Astrocyte (in vitro differentiated cells and primary cell): Measurements from ENCODE around the gene PIK3R3. TPM values are rescaled to one million over a fixed set of nuclear protein-coding genes. Genes with fewer than 3 reads are reported as not detected.

Experiments used
- DNase-seq: peaks from one replicate; pipeline ENCODE4 v3.0.0-alpha.2; 2010; ENCODE audit warnings: low read depth
- FAIRE-seq: peaks from 2 replicates; lab custom pipeline; 2011; peaks lifted over from hg19 to GRCh38; lab: Jason Lieb, UNC
- H2AFZ ChIP-seq: 2 replicates; pipeline ENCODE4 v1.6.0; 2012; ENCODE audit warnings: low read depth, low read length, inconsistent platforms
- H3K27ac ChIP-seq: 2 replicates; pipeline ENCODE4 v1.5.1; 2011; ENCODE audit warnings: low read depth, low read length, inconsistent platforms
- H3K27me3 ChIP-seq: 2 replicates; pipeline ENCODE4 v1.6.0; 2011; ENCODE audit warnings: low read length, inconsistent platforms; ENCODE audit not compliant: insufficient read depth
- H3K36me3 ChIP-seq: 2 replicates; pipeline ENCODE4 v1.5.1; 2011; ENCODE audit warnings: low read length, inconsistent platforms; ENCODE audit not compliant: insufficient read depth
- H3K4me1 ChIP-seq: 2 replicates; pipeline ENCODE4 v1.5.1; 2011; ENCODE audit warnings: low read length, inconsistent platforms; ENCODE audit not compliant: insufficient read depth
- H3K4me2 ChIP-seq: 2 replicates; pipeline ENCODE4 v1.6.0; 2012; ENCODE audit warnings: low read length, inconsistent platforms
- H3K4me3 ChIP-seq: 2 replicates; pipeline ENCODE4 v1.5.1; 2011; ENCODE audit warnings: low read depth, mild to moderate bottlenecking, low read length, inconsistent platforms; ENCODE audit not compliant: insufficient read depth
- H3K79me2 ChIP-seq: 2 replicates; pipeline ENCODE4 v1.6.0; 2012; ENCODE audit warnings: mild to moderate bottlenecking, low read length, inconsistent platforms; ENCODE audit not compliant: insufficient read depth
- H3K9ac ChIP-seq: 2 replicates; pipeline ENCODE4 v1.6.0; 2012; ENCODE audit warnings: mild to moderate bottlenecking, low read length, inconsistent platforms
- H3K9me3 ChIP-seq: 2 replicates; pipeline ENCODE4 v1.5.1; 2012; ENCODE audit warnings: low read depth, mild to moderate bottlenecking, low read length, inconsistent platforms; ENCODE audit not compliant: insufficient read depth
- H4K20me1 ChIP-seq: 2 replicates; pipeline ENCODE4 v1.6.0; 2012; ENCODE audit warnings: low read length, inconsistent platforms; ENCODE audit not compliant: insufficient read depth
- H3K27ac Mint-ChIP-seq: one replicate; pipeline ENCODE4 v1.8.0; 2021; ENCODE audit warnings: mild to moderate bottlenecking, mixed read lengths; ENCODE audit not compliant: unreplicated experiment
- H3K27me3 Mint-ChIP-seq: one replicate; pipeline ENCODE4 v1.8.0; 2021; ENCODE audit warnings: low read depth, mixed read lengths; ENCODE audit not compliant: unreplicated experiment
- H3K36me3 Mint-ChIP-seq: one replicate; pipeline ENCODE4 v1.8.0; 2021; ENCODE audit warnings: low read depth, mixed read lengths; ENCODE audit not compliant: unreplicated experiment
- H3K4me1 Mint-ChIP-seq: one replicate; pipeline ENCODE4 v1.8.0; 2021; ENCODE audit warnings: low read depth, mixed read lengths; ENCODE audit not compliant: unreplicated experiment
- H3K4me3 Mint-ChIP-seq: one replicate; pipeline ENCODE4 v1.8.0; 2021; ENCODE audit warnings: mild to moderate bottlenecking, moderate library complexity, mixed read lengths; ENCODE audit not compliant: unreplicated experiment
- H3K9me3 Mint-ChIP-seq: one replicate; pipeline ENCODE4 v1.8.0; 2021; ENCODE audit warnings: mild to moderate bottlenecking, mixed read lengths; ENCODE audit not compliant: unreplicated experiment
- CTCF ChIP-seq: IDR thresholded peaks from 2 replicates; pipeline ENCODE4 v1.5.1; 2011; ENCODE audit warnings: low read depth, mild to moderate bottlenecking, inconsistent platforms, low read length, moderate library complexity; ENCODE audit not compliant: insufficient read depth
- EZH2 ChIP-seq: IDR thresholded peaks from 2 replicates; pipeline ENCODE4 v1.6.1; 2012; ENCODE audit warnings: mild to moderate bottlenecking, low read length, inconsistent platforms; ENCODE audit not compliant: insufficient read depth
- total RNA-seq: library from RNA; stranded (reverse); gene quantifications from 2 replicates; pipeline ENCODE4 v1.2.1, GENCODE V29; 2021

PIK3R3 gene
- total RNA-seq, 1 donor from 2014 or later = 68.4 TPM

DNA sequence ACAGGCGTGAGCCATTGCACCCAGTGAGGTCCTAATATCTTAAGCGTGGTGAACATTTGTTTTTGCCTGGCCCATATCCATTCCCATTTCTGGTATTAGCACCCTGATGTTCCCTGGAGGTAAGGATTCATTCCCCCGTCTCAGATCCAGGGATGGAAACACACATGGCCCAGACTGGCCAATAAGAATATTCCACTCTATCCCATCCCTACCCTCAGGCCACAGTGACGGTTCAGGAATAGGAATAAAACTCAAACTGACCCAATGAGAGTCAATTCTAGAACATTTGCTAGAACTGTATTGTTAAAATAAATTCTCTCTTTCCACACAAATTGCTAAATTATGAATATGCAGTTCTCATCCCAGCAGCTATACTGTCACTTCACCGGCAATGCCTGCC, 76.1 kb downstream of the PIK3R3 start:
- Mint-ChIP-seq H3K9me3 (peaks cover 1% of the 10 kb centered on the region), H3K27ac (no peak overlapping the region), H3K27me3 (no peaks in the 10 kb centered on the region), H3K4me1 (no peaks in the 10 kb centered on the region), H3K4me3 (no peak overlapping the region), H3K36me3 (peaks cover 27% of the 10 kb centered on the region)
- peaks cover 8% of the 10 kb centered on the region for H3K36me3 ChIP-seq
- H3K27me3 ChIP-seq = no peaks in the 10 kb centered on the region
- no peak overlapping the region for H3K9ac ChIP-seq
- H3K4me3 ChIP-seq = no peak overlapping the region
- no peaks in the 10 kb centered on the region for H4K20me1 ChIP-seq
- no peaks in the 10 kb centered on the region for H3K9me3 ChIP-seq
- no peaks in the 10 kb centered on the region for H3K4me1 ChIP-seq
- no peaks in the 10 kb centered on the region for H3K79me2 ChIP-seq
- FAIRE-seq (no peak), DNase-seq (no peak)
- no peak overlapping the region for H2AFZ ChIP-seq
- H3K27ac ChIP-seq = no peak overlapping the region
- H3K4me2 ChIP-seq = no peak overlapping the region
- TF ChIP-seq EZH2 (no peak), CTCF (no peak)

DNA sequence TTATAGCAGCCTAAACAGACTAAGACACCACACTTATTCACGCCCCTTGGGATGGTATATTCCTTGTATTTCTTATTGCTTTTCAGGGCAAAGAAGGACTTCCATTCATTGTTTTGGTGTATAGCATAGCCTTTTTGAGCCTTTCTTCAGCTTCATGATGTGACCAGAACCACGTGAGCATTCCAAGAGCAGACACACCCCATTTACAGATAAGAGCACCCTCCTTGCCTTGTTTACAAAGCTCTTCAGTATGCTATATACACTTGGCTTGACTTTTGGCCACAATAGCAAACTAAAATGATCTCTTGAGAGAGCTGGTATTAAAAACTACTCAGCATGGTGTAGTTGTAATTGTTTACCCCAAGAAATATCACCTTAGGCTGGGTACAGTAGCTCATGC, 78.7 kb downstream of the PIK3R3 start:
- Histone ChIP-seq H3K9me3 (no peaks in the 10 kb centered on the region), H3K9ac (no peak overlapping the region), H3K36me3 (peaks cover 3% of the 10 kb centered on the region), H3K4me3 (no peak overlapping the region), H3K4me1 (no peaks in the 10 kb centered on the region), H3K4me2 (no peak overlapping the region), H4K20me1 (no peaks in the 10 kb centered on the region), H3K27me3 (no peaks in the 10 kb centered on the region), H3K79me2 (no peaks in the 10 kb centered on the region), H2AFZ (no peak overlapping the region), H3K27ac (no peak overlapping the region)
- no peak overlapping the region for H3K27ac Mint-ChIP-seq
- FAIRE-seq = no peak
- no peak for DNase-seq
- H3K27me3 Mint-ChIP-seq = no peaks in the 10 kb centered on the region
- H3K9me3 Mint-ChIP-seq = peaks cover 1% of the 10 kb centered on the region
- TF ChIP-seq CTCF = no peak
- TF ChIP-seq EZH2 = no peak
- H3K36me3 Mint-ChIP-seq = peaks cover 27% of the 10 kb centered on the region
- H3K4me3 Mint-ChIP-seq = no peak overlapping the region
- H3K4me1 Mint-ChIP-seq = no peaks in the 10 kb centered on the region

DNA sequence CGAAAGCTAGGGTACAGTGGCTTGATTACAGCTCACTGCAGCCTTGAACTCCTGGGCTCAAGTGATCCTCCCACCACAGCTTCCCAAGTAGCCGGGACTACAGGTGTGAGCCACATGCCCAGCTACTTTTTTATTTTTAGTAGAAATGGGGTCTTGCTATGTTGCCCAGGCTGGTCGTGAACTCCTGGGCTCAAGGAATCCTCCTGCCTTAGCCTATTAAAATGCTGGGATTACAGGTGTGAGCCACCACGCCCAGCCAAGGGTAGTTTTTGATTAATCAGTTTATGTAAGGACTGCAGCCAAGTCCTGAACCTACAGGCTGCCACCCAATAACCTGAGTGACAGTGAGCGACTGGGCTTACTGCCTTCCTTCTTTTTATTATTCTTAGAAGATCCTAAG, 88.3 kb downstream of the PIK3R3 start:
- H3K4me1 Mint-ChIP-seq = peaks cover 26% of the 10 kb centered on the region
- Histone ChIP-seq H3K9me3 (no peaks in the 10 kb centered on the region), H3K27me3 (no peaks in the 10 kb centered on the region), H2AFZ (no peak overlapping the region), H3K4me2 (no peak overlapping the region), H4K20me1 (no peaks in the 10 kb centered on the region), H3K4me3 (no peak overlapping the region), H3K79me2 (no peaks in the 10 kb centered on the region), H3K4me1 (no peaks in the 10 kb centered on the region), H3K9ac (no peak overlapping the region), H3K27ac (no peak overlapping the region), H3K36me3 (no peaks in the 10 kb centered on the region)
- H3K36me3 Mint-ChIP-seq = peaks cover 28% of the 10 kb centered on the region
- no peaks in the 10 kb centered on the region for H3K27me3 Mint-ChIP-seq
- no peaks in the 10 kb centered on the region for H3K9me3 Mint-ChIP-seq
- H3K27ac Mint-ChIP-seq = no peak overlapping the region
- DNase-seq = no peak
- FAIRE-seq = no peak
- no peak overlapping the region for H3K4me3 Mint-ChIP-seq
- TF ChIP-seq CTCF = no peak
- no peak for TF ChIP-seq EZH2
